PC-9 (cell line): ENCODE measurements around the gene LDHB.

Experiments
- EZH2 ChIP-seq: fragments of 200-600 bp; sonication (generic); IDR thresholded peaks from 2 replicates; pipeline ENCODE4 v1.8.0; 2017; ENCODE audit warnings: antibody characterized with exemption, low read depth
- TF ChIP-seq, protein P1 (sequence below): fragments of 200-600 bp; sonication (generic); conservative IDR thresholded peaks from 2 replicates; pipeline ENCODE4 v1.6.1; 2017; ENCODE audit warnings: mixed run types, antibody characterized with exemption, mild to moderate bottlenecking, moderate library complexity

DNA sequence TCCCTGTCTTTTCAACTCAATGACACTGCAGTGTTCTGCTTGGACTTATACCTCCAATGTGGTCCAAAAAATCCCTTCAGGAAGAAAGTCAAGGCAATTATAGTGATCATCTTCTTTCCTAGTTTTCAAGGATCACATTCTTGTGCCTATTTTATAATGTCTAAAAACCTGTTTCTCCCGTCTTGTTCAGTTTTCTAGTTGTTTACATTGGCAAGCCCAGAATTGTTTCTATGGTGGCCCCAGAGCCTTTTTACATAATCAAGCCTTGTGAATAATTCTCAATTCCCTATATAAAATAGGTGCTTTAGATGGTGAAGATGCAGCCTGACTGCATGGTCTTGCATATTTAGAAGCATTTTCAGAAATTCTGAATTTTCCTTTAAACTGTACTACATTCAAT, 14.5 kb upstream of the LDHB start:
- TF ChIP-seq, protein P1, sequence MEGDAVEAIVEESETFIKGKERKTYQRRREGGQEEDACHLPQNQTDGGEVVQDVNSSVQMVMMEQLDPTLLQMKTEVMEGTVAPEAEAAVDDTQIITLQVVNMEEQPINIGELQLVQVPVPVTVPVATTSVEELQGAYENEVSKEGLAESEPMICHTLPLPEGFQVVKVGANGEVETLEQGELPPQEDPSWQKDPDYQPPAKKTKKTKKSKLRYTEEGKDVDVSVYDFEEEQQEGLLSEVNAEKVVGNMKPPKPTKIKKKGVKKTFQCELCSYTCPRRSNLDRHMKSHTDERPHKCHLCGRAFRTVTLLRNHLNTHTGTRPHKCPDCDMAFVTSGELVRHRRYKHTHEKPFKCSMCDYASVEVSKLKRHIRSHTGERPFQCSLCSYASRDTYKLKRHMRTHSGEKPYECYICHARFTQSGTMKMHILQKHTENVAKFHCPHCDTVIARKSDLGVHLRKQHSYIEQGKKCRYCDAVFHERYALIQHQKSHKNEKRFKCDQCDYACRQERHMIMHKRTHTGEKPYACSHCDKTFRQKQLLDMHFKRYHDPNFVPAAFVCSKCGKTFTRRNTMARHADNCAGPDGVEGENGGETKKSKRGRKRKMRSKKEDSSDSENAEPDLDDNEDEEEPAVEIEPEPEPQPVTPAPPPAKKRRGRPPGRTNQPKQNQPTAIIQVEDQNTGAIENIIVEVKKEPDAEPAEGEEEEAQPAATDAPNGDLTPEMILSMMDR = no peak
- no peak for TF ChIP-seq EZH2
